ENCODE results near the gene LEAP2.

- no peak for TF ChIP-seq RAD21 (conservative IDR thresholded peaks at IDR 0.05)
- no peak for TF ChIP-seq CTCF (IDR thresholded peaks at IDR 0.05; ENCODE audit: poor library complexity, severe bottlenecking)
- TF ChIP-seq EZH2 (IDR thresholded peaks at IDR 0.05; ENCODE audit: borderline replicate concordance, insufficient read depth, low read length, poor library complexity, severe bottlenecking): no peak
- no peak for TF ChIP-seq EP300 (conservative IDR thresholded peaks at IDR 0.05; ENCODE audit: poor library complexity, severe bottlenecking)
- TF ChIP-seq POLR2AphosphoS5 (IDR thresholded peaks at IDR 0.05): no peak
- no peak for TF ChIP-seq REST (IDR thresholded peaks at IDR 0.05; ENCODE audit: borderline replicate concordance)
Measured at GRCh38 chr5:132827943-132828673, 45.4 kb upstream of the LEAP2 start.
